GM21515 (cell line): ENCODE results near the gene GJC1.

Source experiments
- ATAC-seq: cut with Tn5 transposase; IDR thresholded peaks from one replicate; pipeline ENCODE4 v1.9.1; 2021; ENCODE audit not compliant: unreplicated experiment

The GJC1 gene

GRCh38 chr17:44804302-44805089 is 25.6 kb downstream of the GJC1 start:
- no peak for ATAC-seq

GRCh38 chr17:44801880-44802279 is 28.2 kb downstream of the GJC1 start:
- no peak for ATAC-seq

DNA sequence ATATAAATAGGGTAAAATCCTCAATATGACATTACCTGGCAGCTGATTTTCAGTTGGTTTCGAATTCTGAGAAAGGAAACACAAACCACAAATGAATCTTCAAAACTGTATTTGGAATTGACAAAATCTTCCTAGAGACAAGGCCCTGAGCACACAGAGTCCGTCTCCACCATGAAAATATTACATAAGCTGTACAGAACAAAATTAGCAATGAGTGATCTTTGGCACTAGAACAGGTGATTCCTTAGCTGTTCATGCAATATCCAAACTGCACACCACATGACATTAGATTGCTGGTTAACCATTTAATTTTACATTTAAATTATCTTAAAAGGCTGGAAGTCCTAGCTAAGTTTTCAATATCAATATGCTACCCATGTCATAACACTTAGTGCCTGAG is 31.7 kb downstream of the GJC1 start:
- ATAC-seq, result no peak

GRCh38 chr17:44797802-44798201 is 32.3 kb downstream of the GJC1 start:
- ATAC-seq, result no peak

GRCh38 chr17:44796731-44797130 is 33.4 kb downstream of the GJC1 start:
- ATAC-seq, result no peak

- ATAC-seq, result no peak
Measured at GRCh38 chr17:44795928-44796327, 34.2 kb downstream of the GJC1 start.

DNA sequence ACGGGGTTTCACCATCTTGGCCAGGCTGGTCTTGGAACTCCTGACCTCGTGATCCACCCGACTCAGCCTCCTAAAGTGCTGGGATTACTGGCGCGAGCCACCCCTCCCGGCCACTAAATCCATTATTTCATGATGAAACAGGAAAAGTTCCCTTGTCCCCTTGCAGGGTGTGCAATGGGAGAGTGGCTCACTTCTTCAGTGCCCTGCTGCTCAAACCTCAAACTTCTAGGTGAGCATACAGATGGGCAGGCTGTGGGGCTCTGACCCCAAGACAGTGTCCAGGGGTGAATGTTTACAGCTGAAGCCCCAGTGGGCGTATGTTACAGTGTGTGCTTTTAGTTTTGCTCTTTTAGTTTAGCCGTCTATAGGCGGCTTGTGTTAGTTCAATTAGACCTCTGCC is 34.7 kb downstream of the GJC1 start:
- ATAC-seq, result no peak

DNA sequence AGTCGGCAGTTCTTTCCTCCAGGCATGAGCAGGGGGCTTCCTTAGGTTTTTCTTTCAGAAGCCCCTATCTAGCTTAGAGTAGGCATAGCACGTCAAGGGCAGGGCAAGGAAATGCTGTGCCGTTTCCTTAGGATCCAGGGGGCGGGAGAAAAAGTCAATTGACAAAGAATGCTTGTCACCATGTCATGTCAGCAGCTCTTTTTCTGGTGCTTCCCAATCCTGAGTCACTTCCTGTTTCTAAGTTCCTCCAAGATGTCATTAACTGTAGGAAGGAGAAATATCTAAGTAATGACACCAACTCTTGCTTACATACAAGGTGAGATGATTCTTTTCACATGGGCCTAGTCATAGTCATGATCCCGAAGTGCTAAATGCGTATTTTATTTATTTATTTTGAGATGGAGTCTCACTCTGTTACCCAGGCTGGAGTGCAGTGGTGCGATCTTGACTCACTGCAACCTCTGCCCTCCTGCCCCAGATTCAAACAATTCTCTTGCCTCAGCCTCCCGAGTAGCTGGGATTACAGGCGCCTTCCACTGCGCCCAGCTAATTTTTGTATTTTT is 35.2 kb downstream of the GJC1 start:
- ATAC-seq, result no peak

DNA sequence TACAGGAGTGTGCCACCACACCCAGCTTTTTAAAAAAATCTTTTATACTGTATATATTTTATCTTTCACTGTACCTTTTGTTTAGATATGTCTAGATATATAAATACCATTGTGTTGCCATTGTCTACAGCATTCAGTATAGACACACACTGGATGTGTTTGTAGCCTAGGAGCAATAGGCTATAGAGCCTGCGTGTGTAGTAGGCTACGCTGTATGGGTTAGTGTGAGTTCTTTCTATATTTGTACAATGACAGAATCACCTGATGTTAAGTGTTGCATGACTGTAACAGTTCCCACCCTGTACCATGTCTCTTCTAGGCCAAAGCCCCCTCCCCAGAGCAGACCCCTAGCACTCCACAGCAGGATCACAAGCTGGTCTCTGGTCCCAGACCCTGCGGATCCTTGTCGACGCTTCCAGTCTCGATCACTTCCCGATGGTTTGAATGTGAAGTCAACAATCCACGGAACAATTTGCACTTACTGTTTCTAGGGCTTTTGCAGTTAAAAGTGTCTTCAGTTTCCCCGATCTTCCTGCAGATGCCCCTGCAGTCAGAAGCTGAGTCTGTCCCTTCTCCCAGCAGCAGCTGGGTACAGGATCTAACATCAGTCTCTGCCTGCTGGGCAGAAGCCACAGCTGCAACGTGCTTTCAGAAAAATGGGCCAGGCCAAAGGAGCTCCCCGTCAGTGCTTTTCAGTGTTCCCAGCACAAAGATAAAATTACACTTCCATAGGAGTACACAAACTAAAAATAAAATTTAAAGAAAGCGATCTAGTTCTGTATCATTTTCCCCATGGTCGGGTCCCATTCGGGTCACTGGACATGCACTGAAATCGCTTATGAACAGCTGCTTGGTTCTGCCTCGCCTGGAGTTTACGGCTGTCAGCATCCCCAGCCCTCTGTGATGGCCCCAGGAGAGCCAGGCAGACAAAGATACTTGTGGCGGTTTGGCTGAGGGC is 35.9 kb downstream of the GJC1 start:
- ATAC-seq, result no peak

DNA sequence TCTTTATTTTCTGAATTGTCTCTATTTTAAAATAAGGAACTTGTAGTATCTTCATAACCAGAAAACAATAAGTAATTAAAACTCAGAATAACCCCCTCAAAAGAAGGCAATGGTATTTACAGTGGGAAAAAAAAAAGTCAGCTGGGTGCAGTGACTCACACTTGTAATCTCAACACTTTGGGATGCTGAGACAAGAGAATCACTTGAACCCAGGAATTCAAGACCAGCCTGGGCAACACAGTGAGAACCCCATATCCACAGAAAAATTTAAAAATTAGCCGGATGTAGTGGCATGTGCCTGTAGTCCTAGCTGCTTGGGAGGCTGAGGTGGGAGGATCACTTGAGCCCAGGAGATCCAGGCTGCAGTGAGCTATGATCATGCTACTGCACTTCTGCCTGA is 37.8 kb downstream of the GJC1 start:
- ATAC-seq, result no peak

GRCh38 chr17:44788139-44788538 is 41.9 kb downstream of the GJC1 start:
- no peak for ATAC-seq

GRCh38 chr17:44787271-44787940 is 42.7 kb downstream of the GJC1 start:
- ATAC-seq, result no peak

DNA sequence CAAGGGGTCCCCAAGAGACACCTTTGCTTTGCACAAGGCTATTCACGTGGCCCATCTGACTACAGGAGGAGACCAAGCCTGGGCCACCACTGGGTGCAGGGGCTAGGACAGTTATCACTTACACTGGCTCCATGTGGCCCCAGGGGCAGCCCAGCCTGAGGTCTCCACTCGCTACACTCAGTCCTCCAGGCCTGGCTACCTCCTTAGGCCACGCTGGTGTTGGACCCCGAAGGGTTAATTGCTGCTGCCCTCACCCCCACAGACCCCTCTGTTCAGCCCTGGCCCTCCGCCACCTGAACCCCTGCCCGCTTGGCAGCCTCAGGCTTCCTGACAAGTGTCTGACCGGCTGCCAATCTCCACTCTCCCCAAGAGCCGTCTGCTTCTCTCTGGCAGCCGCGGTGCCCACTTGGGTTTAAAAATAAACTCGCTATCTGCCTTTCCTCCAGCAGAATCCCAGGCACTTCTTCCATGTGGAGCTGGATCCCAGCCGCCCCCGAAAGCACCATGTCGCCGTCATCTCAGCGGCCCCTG is 43.5 kb downstream of the GJC1 start:
- ATAC-seq, result no peak

GRCh38 chr17:44785921-44786320 is 44.2 kb downstream of the GJC1 start:
- ATAC-seq, result no peak

- ATAC-seq, result no peak
Measured at GRCh38 chr17:44782326-44782850, 47.7 kb downstream of the GJC1 start.

- no peak for ATAC-seq
Measured at GRCh38 chr17:44781551-44782325, 48.3 kb downstream of the GJC1 start.

DNA sequence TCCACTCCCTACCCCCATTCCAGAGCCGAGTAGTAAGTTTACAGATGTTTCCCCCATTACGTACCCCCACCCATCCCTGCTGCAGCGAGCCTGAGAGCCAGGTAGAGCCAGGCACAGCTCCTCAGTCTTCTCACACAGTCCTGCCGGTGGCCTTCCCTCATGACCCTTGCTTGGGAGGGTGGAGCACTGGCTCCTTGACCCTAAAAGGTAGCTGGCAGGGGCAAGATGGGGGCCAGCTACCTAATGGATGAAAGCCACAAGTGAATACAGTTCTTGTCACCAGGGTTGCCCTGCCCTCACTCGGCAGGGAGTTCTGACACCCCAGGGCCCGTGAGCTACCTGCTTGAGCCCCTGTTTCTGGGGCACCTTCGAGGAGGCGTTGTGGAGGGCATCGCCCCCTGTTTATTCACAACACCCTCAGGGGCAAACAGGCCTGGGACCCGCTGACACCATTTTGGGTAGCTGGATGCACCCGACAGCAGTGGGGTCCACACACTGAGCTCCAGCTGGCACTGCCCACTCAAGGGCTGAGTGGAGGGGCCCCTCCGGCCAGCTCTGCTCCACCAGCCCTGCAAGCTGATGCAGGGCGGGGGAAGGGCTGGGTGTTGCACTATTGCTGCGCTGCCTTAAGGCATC is 49.1 kb downstream of the GJC1 start:
- ATAC-seq, result no peak

GRCh38 chr17:44780161-44780560 is 49.9 kb downstream of the GJC1 start:
- ATAC-seq, result no peak

- no peak for ATAC-seq
Measured at GRCh38 chr17:44779211-44780025, 50.7 kb downstream of the GJC1 start.
